CD4-positive, alpha-beta T cell treated with Interleukin-6 at 100 ng/mL for 8 hours (primary cell): ENCODE measurements around the gene ATF7IP.
"Not testable (repeated sequence)": the region's sequence is repeated elsewhere in the genome, so short reads cannot be mapped to it uniquely, and the experiment has no call there.

ENCODE experiments used
- DNase-seq: peaks from one replicate; pipeline ENCODE4 v3.0.0-alpha.2; 2020; ENCODE audit warnings: mixed read lengths, low spot score

The ATF7IP gene

GRCh38 chr12:14365294-14366208 is at the start of gene ATF7IP:
Gene ATF7IP (plus strand): TSS chr12:14365682. CDS start chr12:14423916, 58,234 bp downstream.
- peak; percentile 96 for DNase-seq

GRCh38 chr12:14317362-14318146 is 47.9 kb upstream of the ATF7IP start:
- no peak for DNase-seq

- DNase-seq = not testable (repeated sequence)
Measured at GRCh38 chr12:14319704-14320427, 45.6 kb upstream of the ATF7IP start.

- DNase-seq = no peak
Measured at GRCh38 chr12:14322403-14322802, 43.1 kb upstream of the ATF7IP start.

GRCh38 chr12:14325716-14326343 is 39.7 kb upstream of the ATF7IP start:
- DNase-seq = no peak

- DNase-seq = no peak
Measured at GRCh38 chr12:14326699-14327098, 38.8 kb upstream of the ATF7IP start.

- DNase-seq = no peak
Measured at GRCh38 chr12:14327711-14328110, 37.8 kb upstream of the ATF7IP start.

GRCh38 chr12:14332482-14332881 is 33.0 kb upstream of the ATF7IP start:
- no peak for DNase-seq

- no peak for DNase-seq
Measured at GRCh38 chr12:14340371-14340770, 25.1 kb upstream of the ATF7IP start.

- not testable (repeated sequence) for DNase-seq
Measured at GRCh38 chr12:14351524-14351923, 14.0 kb upstream of the ATF7IP start.

GRCh38 chr12:14352066-14352465 is 13.4 kb upstream of the ATF7IP start:
- DNase-seq = not testable (repeated sequence)

GRCh38 chr12:14354665-14355064 is 10.8 kb upstream of the ATF7IP start:
- DNase-seq = not testable (repeated sequence)

- DNase-seq = no peak
Measured at GRCh38 chr12:14356147-14356546, 9.3 kb upstream of the ATF7IP start.

- no peak for DNase-seq
Measured at GRCh38 chr12:14357486-14357885, 8.0 kb upstream of the ATF7IP start.

- DNase-seq = no peak
Measured at GRCh38 chr12:14362352-14362751, 3.1 kb upstream of the ATF7IP start.

- no peak for DNase-seq
Measured at GRCh38 chr12:14364583-14365271, 755 bp upstream of the ATF7IP start.

- peak; percentile 27 for DNase-seq
Measured at GRCh38 chr12:14366209-14367039, 942 bp downstream of the ATF7IP start.

GRCh38 chr12:14367040-14367661 is 1.7 kb downstream of the ATF7IP start:
- peak; percentile 19 for DNase-seq

GRCh38 chr12:14369311-14369710 is 3.8 kb downstream of the ATF7IP start:
- DNase-seq = no peak

- DNase-seq = no peak
Measured at GRCh38 chr12:14373217-14373616, 7.7 kb downstream of the ATF7IP start.
